Measurements from ENCODE around the gene SMYD1.

SMYD1 gene

DNA sequence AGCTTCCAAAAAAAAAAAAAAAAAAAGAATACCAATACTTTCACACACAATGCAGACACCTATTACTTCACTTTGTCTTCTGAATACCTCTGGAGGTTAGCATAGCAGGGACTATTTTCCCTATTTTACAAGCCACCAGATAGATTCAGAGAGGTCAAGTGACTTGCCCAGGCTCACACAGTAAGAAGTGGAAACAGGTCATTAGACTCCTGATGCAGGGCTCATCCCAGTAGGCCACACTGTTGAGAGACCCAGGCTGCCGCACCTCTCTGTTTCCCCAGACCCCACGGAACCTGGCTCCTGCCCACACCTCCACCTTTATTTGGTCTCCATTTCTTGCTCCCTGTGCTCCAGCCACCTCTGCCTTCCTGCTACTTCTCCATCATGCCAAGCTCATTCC lies 19.4 kb downstream of the SMYD1 start:
- DNase-seq (ENCODE audit: low read depth, low spot score): no peak

- no peak for DNase-seq (ENCODE audit: low read depth, low spot score)
These were observed 20.1 kb downstream of the SMYD1 start for GRCh38 chr2:88087763-88088162.

- no peak for DNase-seq (ENCODE audit: low read depth, low spot score)
These were observed 21.4 kb downstream of the SMYD1 start for GRCh38 chr2:88088999-88089398.

GRCh38 chr2:88090446-88091283 lies 23.0 kb downstream of the SMYD1 start:
- no peak for DNase-seq (ENCODE audit: low read depth, low spot score)

GRCh38 chr2:88091943-88092342 lies 24.3 kb downstream of the SMYD1 start:
- DNase-seq (ENCODE audit: low read depth, low spot score): no peak

DNA sequence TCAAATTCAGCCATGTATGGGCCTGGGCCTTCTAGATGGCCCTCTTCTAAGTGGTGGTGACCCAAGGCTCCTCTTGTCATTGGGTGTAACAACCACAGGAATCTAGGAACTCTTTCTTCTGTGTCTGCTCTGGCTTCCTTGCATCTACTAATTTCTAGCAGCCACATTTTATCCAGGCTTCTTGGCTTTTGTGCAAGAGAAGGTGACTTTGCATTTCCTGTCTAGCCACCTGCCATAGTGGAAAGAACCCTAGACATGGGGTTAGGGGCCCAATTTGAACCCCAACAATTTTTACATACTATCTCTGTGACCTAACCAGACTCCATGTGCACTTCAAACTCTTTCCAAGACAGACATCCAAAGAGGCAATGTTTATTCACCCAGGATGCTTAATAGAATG lies 25.1 kb downstream of the SMYD1 start:
- DNase-seq (ENCODE audit: low read depth, low spot score): no peak

- DNase-seq (ENCODE audit: low read depth, low spot score): no peak
These were observed 27.4 kb downstream of the SMYD1 start for GRCh38 chr2:88095022-88095421.

- DNase-seq (ENCODE audit: low read depth, low spot score): no peak
These were observed 29.1 kb downstream of the SMYD1 start for GRCh38 chr2:88096708-88097107.

- no peak for DNase-seq (ENCODE audit: low read depth, low spot score)
These were observed 29.6 kb downstream of the SMYD1 start for GRCh38 chr2:88097192-88097591.

DNA sequence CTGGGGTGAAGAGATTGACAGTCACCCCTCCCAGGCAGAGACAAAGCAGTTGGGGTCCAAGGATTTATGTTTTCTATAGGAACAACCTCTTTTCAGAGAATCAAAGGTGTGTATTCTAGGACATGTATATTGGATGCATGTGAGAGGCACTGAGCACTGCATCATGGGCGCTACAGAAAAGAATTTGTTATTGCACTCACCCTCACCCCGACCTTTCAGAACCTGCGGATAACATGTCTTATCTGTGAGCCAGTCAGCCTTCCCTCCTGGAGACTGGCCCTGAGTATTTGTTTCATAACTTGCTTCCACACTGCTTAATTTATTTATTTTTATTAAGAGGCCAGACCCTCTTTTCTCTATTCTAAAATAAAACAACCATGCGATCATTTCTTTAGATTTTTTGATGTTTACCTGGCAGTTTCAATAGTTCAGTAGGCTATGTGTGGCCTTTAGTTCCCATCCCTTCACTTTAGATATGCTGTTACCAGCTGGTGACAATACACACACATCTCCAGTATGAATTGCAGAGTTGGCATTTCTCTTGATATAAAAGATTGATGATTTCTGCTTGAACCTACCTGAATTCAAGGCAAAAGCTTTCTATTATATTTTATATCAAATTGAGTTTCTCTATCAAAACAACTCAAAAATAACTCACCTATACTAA lies 30.4 kb downstream of the SMYD1 start:
- no peak for DNase-seq (ENCODE audit: low read depth, low spot score)

DNA sequence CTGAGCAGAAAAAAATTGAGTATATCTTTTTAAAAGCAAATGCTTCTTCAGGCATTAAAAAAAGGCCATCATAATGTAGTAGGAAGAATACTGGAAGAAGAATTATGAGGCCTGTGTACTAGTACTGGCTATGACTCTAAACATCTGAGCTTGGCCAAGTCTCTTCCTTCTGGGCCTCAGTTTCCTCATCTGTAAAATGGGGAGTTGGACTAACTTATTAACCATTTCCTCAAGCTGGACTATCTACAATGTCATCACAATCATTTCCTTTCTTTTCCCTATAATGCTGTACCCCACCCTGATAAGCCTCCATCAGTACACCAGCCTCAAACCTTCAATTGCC lies 30.9 kb downstream of the SMYD1 start:
- no peak for DNase-seq (ENCODE audit: low read depth, low spot score)

DNA sequence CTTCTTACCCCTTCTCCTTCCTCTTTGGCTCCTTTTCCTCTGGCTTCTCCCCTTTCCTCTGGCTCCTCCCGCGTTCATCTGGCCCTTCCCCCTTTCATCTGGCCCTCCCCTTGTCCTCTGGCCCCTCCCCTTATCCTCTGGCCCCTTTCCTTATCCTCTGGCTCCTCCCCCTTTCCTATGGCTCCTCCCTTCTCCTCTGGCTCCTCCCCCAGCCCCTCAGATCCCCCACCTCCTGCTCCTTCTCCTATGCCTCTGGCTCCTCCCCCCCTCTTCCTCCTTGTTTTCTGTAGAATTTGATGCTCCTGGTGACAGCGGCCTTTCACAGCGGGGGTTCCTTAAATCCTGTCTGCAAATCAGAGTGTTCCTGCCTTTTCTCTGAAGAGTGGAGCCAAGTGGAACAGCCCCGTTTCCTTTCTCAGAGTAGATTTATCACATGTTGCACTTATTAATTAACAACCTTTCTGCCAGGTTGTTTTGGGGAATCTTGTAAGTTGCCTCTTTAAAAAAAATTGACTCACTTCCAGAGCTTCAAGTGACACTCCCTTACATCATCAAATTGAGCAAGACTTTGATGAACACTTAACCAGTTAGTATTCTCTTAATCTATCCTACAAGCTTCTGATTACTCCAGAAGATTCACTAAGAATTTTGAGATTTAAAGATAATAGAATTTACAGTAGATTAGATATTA lies 32.3 kb downstream of the SMYD1 start:
- peak; percentile 86 for DNase-seq (ENCODE audit: low read depth, low spot score)

GRCh38 chr2:88100489-88100858 lies 32.8 kb downstream of the SMYD1 start:
- DNase-seq (ENCODE audit: low read depth, low spot score): no peak

DNA sequence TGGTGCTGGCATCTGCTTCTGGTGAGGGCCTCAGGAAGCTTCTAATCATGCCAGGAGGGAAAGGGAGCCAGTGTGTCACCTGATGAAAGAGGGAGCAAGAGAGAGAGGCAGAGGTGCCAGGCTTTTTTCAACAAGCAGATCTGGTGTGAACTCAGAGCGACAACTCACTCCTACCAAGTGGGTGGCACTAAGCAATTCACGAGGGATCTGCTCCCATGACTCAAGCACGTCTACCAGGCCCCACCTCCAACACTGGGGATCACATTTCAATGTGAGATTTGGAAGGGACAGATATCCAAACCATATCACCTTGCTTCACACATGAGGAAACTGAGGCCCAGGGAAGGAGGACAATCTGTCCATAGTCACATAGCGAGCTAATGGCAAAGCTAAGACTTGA lies 41.2 kb downstream of the SMYD1 start:
- DNase-seq (ENCODE audit: low read depth, low spot score): no peak

GRCh38 chr2:88110830-88111229 lies 43.2 kb downstream of the SMYD1 start:
- no peak for DNase-seq (ENCODE audit: low read depth, low spot score)

- no peak for DNase-seq (ENCODE audit: low read depth, low spot score)
These were observed 45.4 kb downstream of the SMYD1 start for GRCh38 chr2:88113069-88113468.

GRCh38 chr2:88114889-88115288 lies 47.3 kb downstream of the SMYD1 start:
- DNase-seq (ENCODE audit: low read depth, low spot score): no peak

DNA sequence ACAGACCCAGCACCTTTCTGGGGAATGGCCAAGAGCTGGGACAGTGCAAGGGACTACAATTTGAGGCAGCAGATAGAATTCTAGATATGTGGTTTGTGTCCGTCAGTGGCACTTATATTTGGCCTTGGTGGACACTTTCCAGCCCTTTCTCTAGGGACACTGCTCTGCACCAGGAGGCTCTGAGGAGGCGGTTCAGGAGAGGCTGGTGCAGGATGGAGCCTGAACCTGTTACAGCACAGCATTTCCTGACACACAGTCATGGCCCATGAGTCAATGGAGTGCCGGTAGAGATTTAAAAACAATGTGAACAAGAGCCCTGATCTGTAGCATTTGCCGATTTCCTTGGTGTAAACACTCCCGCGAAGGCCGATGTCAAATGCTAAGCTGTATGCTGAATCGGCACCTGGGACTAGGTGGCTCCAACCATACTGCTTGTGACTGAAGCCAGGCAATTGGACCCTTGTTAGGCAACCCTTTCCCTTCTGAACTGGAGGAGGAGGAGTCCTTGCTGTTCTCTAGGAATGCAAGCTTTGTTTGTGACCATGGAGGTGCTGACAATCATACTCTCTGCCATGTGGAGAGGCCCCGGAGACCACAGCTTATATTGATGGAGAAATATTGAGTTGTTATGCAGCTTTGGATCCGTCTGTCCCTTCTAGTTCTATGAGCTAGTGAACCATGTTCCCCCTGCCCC lies 48.3 kb downstream of the SMYD1 start:
- no peak for DNase-seq (ENCODE audit: low read depth, low spot score)

GRCh38 chr2:88116669-88117432 lies 49.2 kb downstream of the SMYD1 start:
- DNase-seq (ENCODE audit: low read depth, low spot score): no peak

DNA sequence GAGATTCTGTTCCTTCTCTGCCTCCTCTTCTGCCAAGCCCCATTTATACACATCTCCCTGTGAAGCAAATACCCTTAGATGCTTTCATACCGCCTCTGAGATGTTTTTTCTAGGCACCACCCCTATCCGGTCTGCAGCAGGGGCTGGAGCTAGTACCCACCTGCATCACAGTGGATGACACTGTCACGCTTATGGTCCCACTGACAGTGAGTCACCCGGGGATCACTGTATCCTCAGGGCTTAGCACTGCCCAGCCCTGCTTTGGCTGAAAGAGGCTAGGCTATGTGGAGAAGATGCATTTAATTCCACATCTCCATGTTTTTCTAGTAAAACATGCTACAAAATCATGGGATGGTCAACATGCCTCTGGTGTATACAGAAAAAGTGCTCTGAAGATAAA lies 50.3 kb downstream of the SMYD1 start:
- no peak for DNase-seq (ENCODE audit: low read depth, low spot score)

GRCh38 chr2:88121678-88122077 lies 54.1 kb downstream of the SMYD1 start:
- DNase-seq (ENCODE audit: low read depth, low spot score): no peak
